Measurements from ENCODE around the gene INSIG1.
A peak's percentile ranks its signal among the peaks of the same experiment; 100 is the strongest.

The INSIG1 gene

GRCh38 chr7:155284496-155285274, 13.0 kb upstream of the INSIG1 start:
- DNase-seq (ENCODE audit: low read depth in 1 of 2, low spot score in 1 of 2) = no peak

GRCh38 chr7:155285423-155285822, 12.3 kb upstream of the INSIG1 start:
- DNase-seq (ENCODE audit: low read depth in 1 of 2, low spot score in 1 of 2) = no peak

- DNase-seq (ENCODE audit: low read depth in 1 of 2, low spot score in 1 of 2) = no peak
Measured at GRCh38 chr7:155285833-155286232, 11.8 kb upstream of the INSIG1 start.

- DNase-seq (ENCODE audit: low read depth in 1 of 2, low spot score in 1 of 2) = no peak
Measured at GRCh38 chr7:155286686-155287085, 11.0 kb upstream of the INSIG1 start.

DNA sequence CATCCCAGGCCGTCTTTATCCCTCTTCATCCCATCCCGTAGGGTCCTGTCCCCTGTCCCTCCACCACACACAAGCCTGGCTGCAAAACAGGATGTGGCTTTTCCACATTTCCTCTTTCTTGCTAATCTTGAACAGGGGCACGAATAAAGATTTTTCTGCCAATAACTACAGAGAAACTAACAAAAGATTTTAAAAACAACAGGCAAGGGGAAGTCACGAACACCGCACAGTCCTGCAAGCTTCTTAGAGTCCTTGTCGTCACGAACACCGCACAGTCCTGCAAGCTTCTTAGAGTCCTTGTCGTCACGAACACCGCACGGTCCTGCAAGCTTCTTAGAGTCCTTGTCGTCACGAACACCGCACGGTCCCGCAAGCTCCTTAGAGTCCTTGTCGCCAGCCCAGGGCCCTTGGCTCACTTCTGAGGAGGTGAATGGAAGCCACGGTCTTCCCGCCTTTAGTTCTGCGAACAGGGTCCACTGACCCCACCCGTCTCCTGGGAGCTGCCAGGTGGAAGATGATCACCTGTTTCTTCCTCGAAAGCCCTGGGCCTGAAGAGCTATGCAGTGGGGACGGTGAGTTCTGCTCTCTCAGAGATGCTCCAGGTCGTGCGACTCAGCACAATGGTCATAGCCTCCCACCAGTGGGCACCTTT, 10.3 kb upstream of the INSIG1 start:
- DNase-seq (ENCODE audit: low read depth in 1 of 2, low spot score in 1 of 2) = no peak

DNA sequence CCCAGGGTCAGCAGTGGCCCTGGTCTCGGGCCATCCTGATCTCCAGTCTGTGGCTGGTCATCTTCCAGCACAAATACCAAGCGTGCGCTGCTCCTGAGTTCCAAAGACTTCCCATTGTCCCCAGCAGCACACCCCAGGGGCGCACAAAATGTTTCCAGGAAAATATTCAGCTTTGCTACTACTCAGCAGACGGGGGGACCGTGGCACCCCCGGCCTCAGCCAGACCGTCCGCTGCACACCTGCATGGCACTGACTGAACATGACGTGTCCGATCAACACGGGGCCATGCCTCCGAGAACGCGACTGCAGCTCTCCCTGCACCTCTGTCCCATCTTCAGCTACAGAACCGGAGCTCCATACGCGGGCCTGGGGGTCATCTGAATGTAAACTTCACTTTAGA, 9.6 kb upstream of the INSIG1 start:
- DNase-seq (ENCODE audit: low read depth in 1 of 2, low spot score in 1 of 2) = no peak

DNA sequence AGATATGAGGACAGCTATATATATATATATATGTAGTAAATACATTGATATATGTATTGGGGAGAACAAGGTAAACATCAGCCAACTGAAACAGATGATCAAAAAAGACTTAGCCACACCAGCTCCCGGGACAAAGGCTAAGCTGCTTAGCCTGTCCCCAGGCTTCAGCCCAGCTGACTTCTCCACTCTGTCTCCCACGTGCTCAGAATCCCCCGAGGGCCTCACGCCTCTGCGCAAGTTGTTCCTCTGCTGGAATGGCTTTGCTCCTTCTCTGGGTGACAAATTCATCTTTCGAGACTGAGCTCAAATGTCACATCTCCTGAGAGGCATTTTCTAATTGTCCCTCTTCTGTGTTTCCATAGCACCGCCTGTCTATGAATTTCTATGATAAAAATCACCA, 8.6 kb upstream of the INSIG1 start:
- DNase-seq (ENCODE audit: low read depth in 1 of 2, low spot score in 1 of 2) = no peak

DNA sequence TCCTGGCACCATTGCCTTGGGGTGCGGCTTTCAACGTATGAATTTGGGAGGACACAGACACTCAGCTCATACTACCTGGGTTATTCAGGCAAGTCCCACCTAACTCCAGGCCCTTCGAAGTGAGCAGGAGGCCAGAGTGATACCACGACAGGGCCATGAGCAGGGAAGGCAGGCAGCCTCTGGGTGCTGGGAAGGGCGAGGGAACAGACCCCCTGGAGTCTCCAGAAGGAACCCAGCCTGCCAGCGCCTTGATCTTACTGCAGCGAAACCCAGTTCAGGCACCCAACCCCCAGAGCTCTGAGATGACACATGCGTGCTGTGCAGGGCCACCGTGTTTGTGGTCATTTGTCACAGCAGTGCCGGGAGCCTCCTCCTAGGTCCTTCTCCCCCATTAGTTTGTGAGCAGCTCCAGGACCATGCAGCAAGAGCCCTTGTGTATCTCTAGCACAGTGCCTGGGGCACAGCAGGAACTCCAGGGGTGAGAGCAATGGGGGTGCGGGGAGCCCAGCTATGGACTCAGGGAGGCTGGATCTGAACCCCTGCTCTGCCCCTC, 7.7 kb upstream of the INSIG1 start:
- no peak for DNase-seq (ENCODE audit: low read depth in 1 of 2, low spot score in 1 of 2)

- no peak for DNase-seq (ENCODE audit: low read depth in 1 of 2, low spot score in 1 of 2)
Measured at GRCh38 chr7:155291045-155291530, 6.6 kb upstream of the INSIG1 start.

DNA sequence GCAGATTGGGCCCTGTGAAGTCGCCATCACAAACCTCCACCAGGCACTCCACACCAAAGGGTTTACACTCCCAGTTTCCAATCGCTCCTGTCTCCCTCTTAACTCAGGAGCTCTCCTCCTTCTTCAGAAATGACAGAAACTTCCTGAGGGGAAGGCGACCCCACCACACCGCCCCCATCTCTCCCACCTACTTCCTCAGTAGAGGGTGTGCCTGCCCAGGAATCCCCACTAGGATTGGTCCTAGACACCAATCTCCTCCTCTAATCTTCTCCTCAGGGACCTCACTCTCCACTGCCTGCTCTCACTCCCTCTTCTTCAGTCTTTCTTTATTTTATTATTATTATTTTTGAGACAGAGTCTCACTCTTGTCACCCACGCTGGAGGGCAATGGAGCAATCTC, 5.9 kb upstream of the INSIG1 start:
- DNase-seq (ENCODE audit: low read depth in 1 of 2, low spot score in 1 of 2) = no peak

GRCh38 chr7:155292680-155293226, 4.9 kb upstream of the INSIG1 start:
- no peak for DNase-seq (ENCODE audit: low read depth in 1 of 2, low spot score in 1 of 2)

DNA sequence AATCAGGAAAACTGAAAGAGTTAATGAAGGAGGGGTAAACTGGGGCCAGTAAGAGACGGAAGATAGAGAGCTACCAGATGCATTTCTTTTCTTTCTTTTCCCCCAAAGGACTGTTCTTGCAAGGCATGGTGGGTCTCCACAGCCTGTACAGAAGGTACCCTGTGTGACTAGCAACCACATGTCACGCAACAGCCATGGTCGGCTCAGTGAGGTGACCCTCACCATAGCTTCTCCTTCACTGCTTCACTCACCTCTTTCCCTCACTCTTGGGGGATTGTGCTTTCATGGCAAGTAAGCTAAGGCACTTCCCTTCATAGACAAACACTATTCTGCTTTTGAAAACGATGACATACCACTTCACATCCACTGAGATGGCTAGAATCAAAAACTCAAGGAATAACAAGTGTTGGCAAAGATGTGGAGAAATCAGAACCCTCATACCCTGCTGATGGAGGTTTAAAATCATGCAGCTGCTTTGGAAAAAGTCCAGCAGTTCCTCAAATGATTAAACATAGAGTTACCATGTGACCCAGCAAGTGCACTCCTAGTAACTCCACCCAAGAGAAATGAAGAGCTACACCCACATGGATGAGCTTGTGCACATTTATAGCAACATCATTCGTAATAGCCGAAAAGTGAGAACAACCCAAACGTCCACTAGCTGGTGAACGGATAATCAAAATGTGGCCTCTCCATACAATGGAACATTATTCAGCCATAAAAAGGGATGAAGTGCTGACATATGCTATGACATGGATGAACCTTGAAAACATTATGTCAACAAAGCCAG, 3.8 kb upstream of the INSIG1 start:
- no peak for DNase-seq (ENCODE audit: low read depth in 1 of 2, low spot score in 1 of 2)

DNA sequence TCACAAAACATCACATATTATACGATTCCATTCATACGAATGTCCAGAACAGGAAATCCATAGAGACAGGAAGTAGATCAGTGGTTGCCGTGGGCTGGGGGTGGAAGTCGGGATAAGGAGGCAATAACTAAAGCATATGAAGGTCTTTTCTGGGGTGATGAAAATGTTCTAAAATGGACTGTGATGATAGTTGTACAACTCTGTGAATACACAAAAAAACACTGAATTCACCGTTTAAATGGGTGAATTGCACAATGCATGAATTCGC, 3.2 kb upstream of the INSIG1 start:
- no peak for DNase-seq (ENCODE audit: low read depth in 1 of 2, low spot score in 1 of 2)

- DNase-seq (ENCODE audit: low read depth in 1 of 2, low spot score in 1 of 2) = no peak
Measured at GRCh38 chr7:155295511-155295910, 2.2 kb upstream of the INSIG1 start.

GRCh38 chr7:155296006-155296787, 1.5 kb upstream of the INSIG1 start:
- DNase-seq (ENCODE audit: low read depth in 1 of 2, low spot score in 1 of 2) = no peak

DNA sequence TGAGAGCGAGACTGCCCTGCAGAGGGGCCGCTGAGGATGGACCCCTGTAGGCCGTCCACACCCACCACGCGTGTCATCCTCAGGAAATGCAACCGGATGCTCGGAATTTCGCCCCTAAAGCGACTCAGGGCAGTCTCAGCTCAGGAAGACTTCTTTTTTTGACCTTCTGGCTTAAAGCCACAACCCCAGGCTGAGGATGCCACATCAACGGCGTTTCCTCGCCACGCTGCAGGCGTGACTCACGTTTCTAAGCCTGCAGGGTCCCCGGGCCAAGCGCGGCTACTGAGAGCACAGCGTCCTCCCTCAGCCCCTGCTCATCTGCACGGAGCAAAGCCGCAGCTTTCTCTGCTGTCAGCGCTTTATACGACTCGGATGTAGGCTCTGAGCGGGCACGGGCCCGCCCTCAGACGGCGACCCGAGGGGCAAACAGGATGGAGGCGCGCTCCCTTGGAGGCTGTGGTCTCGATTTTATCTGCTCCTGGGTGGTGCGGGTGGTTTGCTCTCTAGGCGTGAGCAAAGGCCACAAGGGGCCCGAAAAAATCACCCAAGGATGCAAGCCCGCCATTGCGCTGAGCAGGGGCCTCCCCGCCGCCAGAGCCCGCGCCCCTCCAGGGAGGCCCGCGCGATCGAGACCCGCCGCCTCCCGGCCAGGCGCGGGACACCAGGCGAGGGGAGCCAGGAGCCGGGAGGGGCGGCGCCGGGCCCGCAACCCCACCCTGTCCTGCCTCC, 726 bp upstream of the INSIG1 start:
- peak; percentile 76 to 80 for DNase-seq (ENCODE audit: low read depth in 1 of 2, low spot score in 1 of 2)

DNA sequence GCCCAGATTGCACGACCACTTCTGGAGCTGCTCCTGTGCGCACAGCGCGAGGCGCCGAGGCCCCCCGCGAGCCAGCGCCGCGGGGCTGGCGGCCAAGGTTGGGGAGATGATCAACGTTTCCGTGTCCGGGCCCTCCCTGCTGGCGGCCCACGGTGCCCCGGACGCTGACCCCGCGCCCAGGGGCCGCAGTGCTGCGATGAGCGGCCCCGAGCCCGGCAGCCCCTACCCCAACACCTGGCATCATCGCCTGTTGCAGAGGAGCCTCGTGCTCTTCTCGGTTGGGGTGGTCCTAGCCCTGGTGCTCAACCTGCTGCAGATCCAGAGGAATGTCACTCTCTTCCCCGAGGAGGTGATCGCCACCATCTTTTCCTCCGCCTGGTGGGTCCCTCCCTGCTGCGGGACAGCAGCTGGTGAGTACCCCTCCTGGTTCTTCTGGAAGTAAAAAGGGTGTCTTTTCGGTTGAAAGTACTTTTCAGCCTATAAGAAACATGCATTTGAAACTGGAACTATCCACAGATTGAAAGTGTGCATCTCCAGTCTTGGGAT, 683 bp downstream of the INSIG1 start:
- DNase-seq (ENCODE audit: low read depth in 1 of 2, low spot score in 1 of 2) = no peak

GRCh38 chr7:155298834-155299534, 1.3 kb downstream of the INSIG1 start:
- DNase-seq (ENCODE audit: low read depth in 1 of 2, low spot score in 1 of 2) = peak; percentile 89 to 92

- DNase-seq (ENCODE audit: low read depth in 1 of 2, low spot score in 1 of 2) = no peak
Measured at GRCh38 chr7:155299535-155300202, 2.0 kb downstream of the INSIG1 start.

Measured in activated T-helper 1 cell treated with anti-CD3 and anti-CD28 coated beads, Interleukin-2, amount 50 U/mL, for 16 hours (primary cell).